Hepatocyte (in vitro differentiated cells): Measurements from ENCODE around the gene DBT.

Experiments
- EZH2 ChIP-seq: fragments of 200-600 bp; sonication (generic); IDR thresholded peaks from 2 replicates; pipeline ENCODE4 v1.6.1; 2016; ENCODE audit warnings: antibody characterized with exemption, mild to moderate bottlenecking, borderline replicate concordance
- TF ChIP-seq, protein P1 (sequence below): fragments of 200-600 bp; sonication (generic); IDR thresholded peaks from 2 replicates; pipeline ENCODE4 v1.5.1; 2016; ENCODE audit warnings: antibody characterized with exemption, mild to moderate bottlenecking; ENCODE audit not compliant: poor library complexity

DNA sequence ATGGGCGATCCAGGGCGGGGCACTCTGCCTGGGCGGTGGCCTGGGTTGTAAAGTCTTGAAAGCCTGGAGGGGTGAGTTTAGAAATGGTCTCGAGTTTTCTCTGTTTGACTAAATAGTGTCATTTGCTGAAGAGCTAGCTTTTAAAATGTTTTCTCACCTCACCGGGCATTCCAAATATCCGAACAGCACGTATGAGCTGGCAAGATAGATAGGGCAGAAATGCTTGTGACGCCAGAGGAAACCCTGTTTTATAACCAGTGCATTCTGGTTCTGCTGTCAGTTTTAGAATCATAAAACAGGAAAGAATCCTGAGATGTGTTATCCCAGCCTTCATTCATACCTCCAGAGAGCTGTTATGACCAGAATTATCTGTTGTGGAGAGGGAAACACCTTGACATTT lies 17.1 kb upstream of the DBT start:
- TF ChIP-seq, protein P1, sequence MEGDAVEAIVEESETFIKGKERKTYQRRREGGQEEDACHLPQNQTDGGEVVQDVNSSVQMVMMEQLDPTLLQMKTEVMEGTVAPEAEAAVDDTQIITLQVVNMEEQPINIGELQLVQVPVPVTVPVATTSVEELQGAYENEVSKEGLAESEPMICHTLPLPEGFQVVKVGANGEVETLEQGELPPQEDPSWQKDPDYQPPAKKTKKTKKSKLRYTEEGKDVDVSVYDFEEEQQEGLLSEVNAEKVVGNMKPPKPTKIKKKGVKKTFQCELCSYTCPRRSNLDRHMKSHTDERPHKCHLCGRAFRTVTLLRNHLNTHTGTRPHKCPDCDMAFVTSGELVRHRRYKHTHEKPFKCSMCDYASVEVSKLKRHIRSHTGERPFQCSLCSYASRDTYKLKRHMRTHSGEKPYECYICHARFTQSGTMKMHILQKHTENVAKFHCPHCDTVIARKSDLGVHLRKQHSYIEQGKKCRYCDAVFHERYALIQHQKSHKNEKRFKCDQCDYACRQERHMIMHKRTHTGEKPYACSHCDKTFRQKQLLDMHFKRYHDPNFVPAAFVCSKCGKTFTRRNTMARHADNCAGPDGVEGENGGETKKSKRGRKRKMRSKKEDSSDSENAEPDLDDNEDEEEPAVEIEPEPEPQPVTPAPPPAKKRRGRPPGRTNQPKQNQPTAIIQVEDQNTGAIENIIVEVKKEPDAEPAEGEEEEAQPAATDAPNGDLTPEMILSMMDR = no peak
- no peak for TF ChIP-seq EZH2
